T-helper 1 cell treated with Interleukin-12 subunit alpha and Interleukin-12 subunit beta and Interleukin-4 antibody, amounts not matched to agents 30 μg/mL and 1 μg/mL, for 36 hours (primary cell): ENCODE results near the gene ZNF385D.

Experiments used
- H3K27ac Mint-ChIP-seq: one replicate; pipeline ENCODE4 v1.8.0; 2021; ENCODE audit warnings: mild to moderate bottlenecking, mixed read lengths
- H3K27me3 Mint-ChIP-seq: one replicate; pipeline ENCODE4 v1.8.0; 2021; ENCODE audit warnings: low read depth, mixed read lengths
- H3K36me3 Mint-ChIP-seq: one replicate; pipeline ENCODE4 v1.8.0; 2021; ENCODE audit warnings: low read depth, mixed read lengths
- H3K4me1 Mint-ChIP-seq: one replicate; pipeline ENCODE4 v1.8.0; 2021; ENCODE audit warnings: low read depth, mixed read lengths
- H3K4me3 Mint-ChIP-seq: one replicate; pipeline ENCODE4 v1.8.0; 2021; ENCODE audit warnings: mild to moderate bottlenecking, moderate library complexity, mixed read lengths
- H3K9me3 Mint-ChIP-seq: one replicate; pipeline ENCODE4 v1.8.0; 2021; ENCODE audit warnings: mixed read lengths

The ZNF385D gene

DNA sequence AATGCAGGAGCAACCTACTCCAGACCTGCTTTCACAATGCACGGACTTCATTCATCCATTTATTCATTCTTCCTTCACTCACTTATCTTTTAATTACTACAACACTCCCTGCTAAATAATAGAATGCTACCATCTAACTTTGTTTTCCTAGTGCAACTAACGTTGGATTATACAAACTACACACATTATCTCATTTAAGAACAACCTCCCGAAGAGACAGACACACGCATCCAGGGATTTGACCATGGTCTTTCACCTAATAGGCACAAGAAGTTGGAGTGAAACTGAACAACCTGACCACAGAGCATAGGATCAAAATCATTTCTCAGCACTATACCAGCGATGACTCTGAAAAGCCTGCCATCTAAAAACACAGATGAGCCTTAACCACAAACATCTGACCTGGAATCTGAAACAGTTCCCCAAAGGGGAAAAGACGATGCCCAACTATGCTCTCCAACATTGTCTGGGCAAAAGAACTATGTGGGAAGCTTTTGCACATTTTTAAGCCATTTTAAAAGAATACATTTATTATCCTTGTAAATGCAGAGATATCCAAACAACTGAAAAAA lies 21.0 kb downstream of the ZNF385D start:
- no peak overlapping the region for H3K27ac Mint-ChIP-seq
- H3K36me3 Mint-ChIP-seq = no peaks in the 10 kb centered on the region
- no peak overlapping the region for H3K4me3 Mint-ChIP-seq
- no peaks in the 10 kb centered on the region for H3K4me1 Mint-ChIP-seq
- H3K9me3 Mint-ChIP-seq = peaks cover 26% of the 10 kb centered on the region
- no peaks in the 10 kb centered on the region for H3K27me3 Mint-ChIP-seq

DNA sequence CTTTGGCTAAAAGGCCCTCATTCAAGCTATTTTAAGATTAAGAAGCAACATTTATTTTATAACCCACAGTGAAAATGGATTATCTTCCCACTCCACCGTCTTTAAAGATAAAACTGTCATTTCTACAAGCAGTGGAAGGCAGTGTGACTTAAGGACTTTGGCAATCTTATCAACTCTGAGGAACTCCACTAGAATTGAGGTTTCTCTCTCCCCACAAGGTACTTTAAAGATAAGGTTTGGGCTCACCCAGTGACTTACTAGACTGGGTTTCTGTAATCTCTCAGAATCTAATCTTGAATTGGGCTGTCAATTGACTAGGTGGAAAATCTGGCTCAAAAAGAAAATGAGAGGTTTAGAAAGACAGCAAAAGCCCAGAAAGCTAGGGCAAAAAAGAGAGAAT lies 21.7 kb downstream of the ZNF385D start:
- H3K4me3 Mint-ChIP-seq = no peak overlapping the region
- no peak overlapping the region for H3K27ac Mint-ChIP-seq
- H3K4me1 Mint-ChIP-seq = no peaks in the 10 kb centered on the region
- no peaks in the 10 kb centered on the region for H3K36me3 Mint-ChIP-seq
- peaks cover 25% of the 10 kb centered on the region for H3K9me3 Mint-ChIP-seq
- H3K27me3 Mint-ChIP-seq = no peaks in the 10 kb centered on the region

DNA sequence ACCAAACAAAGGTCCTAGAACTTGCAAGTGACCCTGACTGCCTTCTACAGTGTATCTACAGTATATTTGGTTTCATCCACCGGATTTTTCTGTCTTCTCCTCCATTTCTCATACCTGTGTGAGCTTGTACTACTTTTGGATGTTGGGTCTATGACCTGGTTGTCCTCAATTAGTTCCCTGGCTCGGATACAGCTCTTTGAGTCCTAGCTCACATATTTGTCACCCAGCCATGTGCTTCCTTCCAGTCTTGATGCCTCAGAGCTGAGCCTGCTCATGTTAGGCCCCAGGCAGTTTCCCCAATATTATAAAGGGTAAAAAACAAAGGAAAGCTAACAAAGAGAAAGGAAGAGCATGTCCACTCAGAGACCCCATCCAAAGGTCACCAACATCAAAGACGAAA lies 28.2 kb downstream of the ZNF385D start:
- Mint-ChIP-seq H3K27ac (no peak overlapping the region), H3K36me3 (no peaks in the 10 kb centered on the region), H3K9me3 (peaks cover 38% of the 10 kb centered on the region), H3K4me1 (no peaks in the 10 kb centered on the region), H3K27me3 (no peaks in the 10 kb centered on the region), H3K4me3 (no peak overlapping the region)

DNA sequence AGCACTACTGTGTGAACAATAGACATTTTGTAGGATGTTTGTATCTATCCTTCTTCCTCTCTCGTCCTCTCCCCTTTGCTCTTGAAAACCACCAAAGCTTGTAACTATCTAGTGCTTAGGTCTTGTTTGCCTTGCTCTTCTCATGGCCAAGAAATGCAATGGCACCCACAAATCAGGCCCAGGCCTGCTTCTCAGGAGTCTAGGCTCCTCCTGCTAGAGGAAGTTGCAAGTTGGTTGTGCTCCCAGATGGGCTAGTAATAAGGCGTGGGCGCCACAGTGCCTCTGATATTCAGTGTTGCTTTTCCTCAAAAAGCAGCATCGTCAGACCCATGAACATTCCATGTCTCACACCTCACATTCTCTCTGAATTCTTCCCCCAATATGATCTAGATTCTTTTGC lies 28.7 kb downstream of the ZNF385D start:
- peaks cover 38% of the 10 kb centered on the region for H3K9me3 Mint-ChIP-seq
- no peaks in the 10 kb centered on the region for H3K36me3 Mint-ChIP-seq
- no peak overlapping the region for H3K4me3 Mint-ChIP-seq
- H3K27ac Mint-ChIP-seq = no peak overlapping the region
- H3K27me3 Mint-ChIP-seq = no peaks in the 10 kb centered on the region
- no peaks in the 10 kb centered on the region for H3K4me1 Mint-ChIP-seq

DNA sequence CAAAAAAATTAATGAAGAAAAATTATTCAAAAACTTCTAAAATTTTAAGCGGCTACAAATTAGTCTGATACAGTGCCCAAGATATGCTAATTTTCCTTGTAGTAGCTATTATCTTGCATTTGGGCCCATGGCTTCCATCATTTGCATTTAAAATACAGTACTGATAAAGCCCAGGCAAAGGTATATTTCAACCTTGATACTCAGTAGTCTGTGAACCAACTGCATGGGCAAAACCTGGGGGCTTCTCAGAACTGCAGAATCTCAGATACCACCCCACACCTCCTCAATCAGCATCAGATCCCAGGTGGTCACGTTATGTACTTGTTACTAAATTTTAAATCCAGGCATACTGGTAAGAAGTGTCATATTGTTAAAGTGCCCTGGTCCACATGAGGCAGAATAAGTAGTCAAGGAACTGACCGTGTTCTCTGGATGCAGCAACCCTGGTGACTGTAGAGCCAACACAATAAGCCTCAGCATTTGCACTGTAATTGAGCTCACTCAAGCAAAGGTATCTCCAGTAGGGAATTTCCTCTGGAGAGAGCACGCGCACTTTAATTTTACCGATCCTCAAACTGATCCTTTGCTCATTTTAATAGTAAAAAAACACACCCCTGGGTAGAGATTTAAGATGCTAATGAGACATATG lies 31.9 kb downstream of the ZNF385D start:
- H3K27ac Mint-ChIP-seq = no peak overlapping the region
- H3K36me3 Mint-ChIP-seq = no peaks in the 10 kb centered on the region
- no peak overlapping the region for H3K4me3 Mint-ChIP-seq
- H3K27me3 Mint-ChIP-seq = no peaks in the 10 kb centered on the region
- H3K9me3 Mint-ChIP-seq = peaks cover 22% of the 10 kb centered on the region
- no peaks in the 10 kb centered on the region for H3K4me1 Mint-ChIP-seq

DNA sequence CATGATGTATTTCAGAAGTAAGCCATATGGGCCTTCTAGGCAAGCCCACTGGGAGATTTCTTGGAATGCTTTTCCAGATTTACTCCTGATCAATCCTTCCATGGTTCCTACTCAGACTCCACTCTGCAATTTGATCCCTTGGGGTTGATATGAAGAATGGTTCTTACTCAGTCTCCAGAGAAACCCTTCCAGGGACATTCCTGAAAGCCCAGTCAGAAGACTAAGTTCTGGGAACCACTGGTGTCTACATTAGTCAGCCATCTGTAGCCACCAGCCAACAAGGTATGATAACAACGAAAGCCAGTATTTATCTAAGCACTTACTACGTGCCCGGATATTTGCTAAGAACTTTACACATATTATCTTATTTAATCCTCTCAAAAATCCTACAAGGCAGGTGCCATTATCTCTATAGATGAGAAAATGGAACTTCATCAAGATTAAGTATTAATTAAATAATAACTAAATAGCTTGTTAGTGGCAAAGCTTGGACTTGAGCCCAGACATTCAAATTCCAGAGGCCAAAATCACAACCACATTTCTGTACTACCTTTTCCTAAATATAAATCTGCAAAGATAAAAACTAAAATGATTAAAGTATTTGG lies 32.7 kb downstream of the ZNF385D start:
- H3K4me3 Mint-ChIP-seq = no peak overlapping the region
- peaks cover 17% of the 10 kb centered on the region for H3K9me3 Mint-ChIP-seq
- H3K36me3 Mint-ChIP-seq = no peaks in the 10 kb centered on the region
- no peaks in the 10 kb centered on the region for H3K27me3 Mint-ChIP-seq
- no peaks in the 10 kb centered on the region for H3K4me1 Mint-ChIP-seq
- no peak overlapping the region for H3K27ac Mint-ChIP-seq

DNA sequence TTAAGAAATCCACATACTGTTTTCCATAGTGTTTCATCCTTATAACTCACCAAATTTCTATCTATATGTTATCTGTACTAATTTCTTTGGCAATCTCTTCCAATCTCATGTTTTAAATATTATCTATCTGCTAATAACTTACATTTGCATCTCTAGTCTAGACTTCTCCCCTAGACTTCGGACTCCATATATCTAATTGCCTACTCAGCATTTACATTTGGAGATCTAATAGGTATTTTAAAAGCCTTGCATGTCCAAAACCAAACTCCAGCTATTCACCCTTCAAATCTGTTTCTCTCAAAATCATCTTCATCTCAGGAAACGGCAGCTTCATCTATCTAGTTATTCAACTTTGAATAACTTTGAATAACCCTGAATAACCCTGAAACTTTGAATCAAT lies 35.3 kb downstream of the ZNF385D start:
- Mint-ChIP-seq H3K4me3 (no peak overlapping the region), H3K4me1 (no peaks in the 10 kb centered on the region), H3K27me3 (no peaks in the 10 kb centered on the region), H3K36me3 (no peaks in the 10 kb centered on the region), H3K27ac (no peak overlapping the region), H3K9me3 (peaks cover 5% of the 10 kb centered on the region)

DNA sequence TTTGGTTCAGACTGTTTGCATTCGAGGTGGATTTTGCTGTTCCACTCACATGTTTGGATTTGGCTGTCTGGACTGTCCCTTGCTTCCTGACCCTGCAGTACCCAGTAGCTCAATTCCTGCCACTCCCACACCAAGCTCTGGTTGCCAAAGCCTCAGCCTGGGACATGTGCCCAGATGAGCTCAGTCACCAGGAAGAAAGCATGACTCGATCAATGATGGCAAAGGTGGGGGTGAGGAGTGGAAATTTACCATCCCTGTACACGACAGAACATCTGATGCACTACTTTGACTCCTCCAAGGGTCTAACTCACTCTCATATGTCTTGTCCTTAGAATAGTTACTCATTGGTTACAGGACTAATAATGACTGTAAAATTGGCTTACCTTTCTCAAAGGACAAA lies 45.2 kb downstream of the ZNF385D start:
- Mint-ChIP-seq H3K27ac (no peak overlapping the region), H3K4me3 (no peak overlapping the region), H3K27me3 (no peaks in the 10 kb centered on the region), H3K9me3 (peaks cover 11% of the 10 kb centered on the region), H3K36me3 (no peaks in the 10 kb centered on the region), H3K4me1 (no peaks in the 10 kb centered on the region)

DNA sequence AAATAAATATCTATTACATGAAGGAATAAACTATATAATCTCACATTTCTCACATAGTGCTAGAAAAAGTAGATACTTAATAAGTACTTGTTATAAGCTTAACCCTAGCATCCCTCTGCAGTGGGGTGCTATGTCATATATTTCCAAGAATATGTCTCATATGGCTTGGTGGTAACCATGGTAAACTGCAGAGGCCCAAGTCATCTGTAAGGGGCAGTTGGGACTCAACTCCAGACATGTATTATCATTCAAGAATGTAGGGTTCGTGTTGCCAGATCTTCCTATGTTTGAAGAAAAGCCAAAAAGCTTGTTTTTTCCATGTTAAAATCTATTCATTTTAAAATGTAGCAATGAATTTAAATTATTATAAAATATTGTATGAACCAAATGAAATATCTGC lies 46.2 kb downstream of the ZNF385D start:
- H3K27ac Mint-ChIP-seq = no peak overlapping the region
- H3K4me1 Mint-ChIP-seq = no peaks in the 10 kb centered on the region
- peaks cover 11% of the 10 kb centered on the region for H3K9me3 Mint-ChIP-seq
- no peak overlapping the region for H3K4me3 Mint-ChIP-seq
- no peaks in the 10 kb centered on the region for H3K27me3 Mint-ChIP-seq
- H3K36me3 Mint-ChIP-seq = no peaks in the 10 kb centered on the region

DNA sequence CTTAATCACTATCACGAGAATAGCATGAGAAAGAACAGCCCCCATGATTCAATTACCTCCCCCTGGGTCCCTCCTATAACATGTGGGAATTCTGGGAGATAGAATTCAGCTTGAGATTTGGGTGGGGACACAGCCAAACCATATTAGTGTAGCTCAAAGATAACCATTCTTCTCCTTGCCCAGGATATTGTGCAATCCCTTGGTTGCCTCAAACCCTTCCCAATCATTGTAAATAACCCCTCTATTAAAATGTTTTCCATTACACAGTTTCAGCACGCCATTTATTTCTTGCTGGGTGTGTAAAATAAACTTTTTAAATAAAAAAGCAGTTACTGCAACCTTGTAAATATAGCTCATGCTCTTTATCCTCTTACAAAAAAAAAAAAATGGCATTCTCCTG lies 47.7 kb downstream of the ZNF385D start:
- no peak overlapping the region for H3K27ac Mint-ChIP-seq
- H3K36me3 Mint-ChIP-seq = no peaks in the 10 kb centered on the region
- no peak overlapping the region for H3K4me3 Mint-ChIP-seq
- H3K9me3 Mint-ChIP-seq = peaks cover 11% of the 10 kb centered on the region
- no peaks in the 10 kb centered on the region for H3K27me3 Mint-ChIP-seq
- no peaks in the 10 kb centered on the region for H3K4me1 Mint-ChIP-seq

DNA sequence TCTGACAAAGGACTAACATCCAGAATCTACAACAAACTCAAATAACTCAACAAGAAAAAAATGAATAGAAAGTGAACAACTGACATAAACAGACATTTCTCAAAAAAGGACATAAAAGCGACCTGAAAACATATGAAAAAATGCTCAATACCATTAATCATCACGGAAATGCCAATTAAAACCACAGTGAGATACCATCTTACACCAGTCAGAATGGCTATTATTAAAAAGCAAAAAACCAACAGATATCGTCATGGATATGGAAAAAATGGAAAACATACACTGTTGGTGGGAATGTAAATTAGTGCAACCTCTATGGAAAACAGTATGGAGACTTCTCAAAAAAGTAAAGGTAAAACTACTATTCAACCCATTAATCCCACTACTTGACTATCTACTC lies 53.3 kb downstream of the ZNF385D start:
- no peak overlapping the region for H3K27ac Mint-ChIP-seq
- no peak overlapping the region for H3K4me3 Mint-ChIP-seq
- H3K9me3 Mint-ChIP-seq = peaks cover 14% of the 10 kb centered on the region
- no peaks in the 10 kb centered on the region for H3K36me3 Mint-ChIP-seq
- no peaks in the 10 kb centered on the region for H3K4me1 Mint-ChIP-seq
- H3K27me3 Mint-ChIP-seq = no peaks in the 10 kb centered on the region

DNA sequence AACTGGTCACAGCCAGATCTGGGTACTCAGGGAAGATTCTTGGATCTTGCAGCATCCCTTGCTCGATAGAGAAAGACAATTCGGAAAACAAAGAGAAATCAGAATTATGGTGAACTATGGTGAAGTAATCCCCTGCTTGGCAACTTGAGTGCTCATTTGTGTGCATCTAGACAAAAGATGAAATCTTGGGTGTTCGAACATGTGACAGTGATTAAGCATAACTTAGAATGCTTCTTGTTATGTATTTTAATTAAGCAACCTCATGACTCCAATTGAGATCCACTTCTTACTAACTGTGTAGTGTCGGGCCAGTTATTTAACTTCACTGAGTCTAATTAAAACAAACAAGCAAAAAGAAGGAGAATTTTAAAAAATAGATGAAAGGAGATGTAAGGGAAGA lies 56.5 kb downstream of the ZNF385D start:
- Mint-ChIP-seq H3K4me1 (no peaks in the 10 kb centered on the region), H3K36me3 (no peaks in the 10 kb centered on the region), H3K27me3 (no peaks in the 10 kb centered on the region), H3K4me3 (no peak overlapping the region), H3K27ac (no peak overlapping the region), H3K9me3 (peaks cover 22% of the 10 kb centered on the region)

DNA sequence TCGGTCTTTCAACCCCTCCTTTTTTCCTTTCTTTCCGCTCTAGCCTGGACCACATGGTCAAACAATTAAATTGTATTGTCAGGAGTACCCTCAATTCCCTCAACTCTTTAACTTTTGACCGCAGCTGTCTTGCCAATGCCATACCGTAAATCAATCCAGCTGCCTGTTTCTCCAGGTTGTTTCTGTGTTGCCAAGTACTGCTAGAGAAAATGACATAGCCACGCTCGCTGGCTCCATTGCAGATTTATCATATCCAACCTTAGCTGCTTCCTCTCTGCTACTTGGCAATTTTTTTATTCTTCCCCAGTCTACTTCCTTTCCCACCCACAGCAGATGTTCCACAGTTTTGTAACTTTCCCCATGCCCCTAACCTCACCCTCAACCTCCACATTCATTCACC lies 60.0 kb downstream of the ZNF385D start:
- Mint-ChIP-seq H3K4me1 (no peaks in the 10 kb centered on the region), H3K36me3 (no peaks in the 10 kb centered on the region), H3K27ac (no peak overlapping the region), H3K4me3 (no peak overlapping the region), H3K9me3 (peaks cover 17% of the 10 kb centered on the region), H3K27me3 (no peaks in the 10 kb centered on the region)

DNA sequence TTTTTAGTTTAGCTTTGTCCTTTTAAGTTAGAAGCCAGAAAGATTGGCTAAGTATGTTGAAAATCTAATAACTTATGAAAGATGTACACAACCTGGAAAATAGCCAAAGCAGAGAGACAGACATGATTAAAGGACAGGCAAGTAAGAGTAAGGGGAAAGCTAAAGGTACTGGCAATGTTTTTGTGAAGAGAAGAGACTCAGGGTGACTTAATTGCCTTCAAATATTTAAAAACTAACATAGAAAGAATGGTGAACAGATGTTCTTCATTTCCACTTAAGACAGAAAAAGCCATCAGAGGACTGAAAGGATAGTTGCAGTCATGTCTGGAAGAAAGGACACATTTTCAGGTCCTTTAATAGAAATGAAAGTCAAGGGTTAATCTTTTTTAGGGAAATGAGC lies 68.8 kb downstream of the ZNF385D start:
- peaks cover 2% of the 10 kb centered on the region for H3K4me1 Mint-ChIP-seq
- H3K4me3 Mint-ChIP-seq = no peak overlapping the region
- H3K36me3 Mint-ChIP-seq = no peaks in the 10 kb centered on the region
- no peaks in the 10 kb centered on the region for H3K27me3 Mint-ChIP-seq
- H3K9me3 Mint-ChIP-seq = no peaks in the 10 kb centered on the region
- no peak overlapping the region for H3K27ac Mint-ChIP-seq

DNA sequence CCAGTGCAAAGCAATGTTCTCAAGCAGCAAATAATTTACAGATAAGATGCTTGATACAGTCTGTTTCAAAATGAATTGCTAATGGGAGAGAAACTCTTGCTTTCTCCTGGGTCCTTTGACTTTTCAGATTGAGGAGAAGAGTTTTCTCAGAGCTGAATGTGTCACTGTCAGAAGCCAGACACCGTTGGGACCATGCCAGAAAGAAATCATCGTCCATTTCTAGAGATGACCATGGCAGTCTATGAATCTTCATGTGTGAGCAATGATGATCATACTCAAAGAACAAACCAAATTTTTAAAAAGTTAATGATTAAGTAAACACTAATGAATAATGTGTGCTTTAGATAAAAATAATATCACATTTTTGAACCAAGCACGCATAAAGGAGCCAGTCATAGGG lies 77.6 kb downstream of the ZNF385D start:
- Mint-ChIP-seq H3K4me3 (no peak overlapping the region), H3K27me3 (no peaks in the 10 kb centered on the region)

More for the DNA sequence above, 77.6 kb downstream of the ZNF385D start:
- Mint-ChIP-seq H3K36me3 (no peaks in the 10 kb centered on the region), H3K4me1 (no peaks in the 10 kb centered on the region), H3K27ac (no peak overlapping the region), H3K9me3 (no peaks in the 10 kb centered on the region)
